ENCODE measurements around the gene PLAC9.

PLAC9 gene

GRCh38 chr10:80164596-80164995, 32.1 kb downstream of the PLAC9 start:
- no peak overlapping the region for H3K9ac ChIP-seq (ENCODE audit: low read length)
- no peak overlapping the region for H3K27ac ChIP-seq (ENCODE audit: low read length)
- no peaks in the 10 kb centered on the region for H3K27me3 ChIP-seq (ENCODE audit: control insufficient read depth, insufficient read depth, low read length)
- no peaks in the 10 kb centered on the region for H3K36me3 ChIP-seq (ENCODE audit: control insufficient read depth, low read depth, low read length)
- no peak overlapping the region for H3K4me3 ChIP-seq (ENCODE audit: low read length)
- peaks cover 7% of the 10 kb centered on the region for H3K4me1 ChIP-seq (ENCODE audit: control insufficient read depth, low read depth, low read length)
- H3K9me3 ChIP-seq (ENCODE audit: control insufficient read depth, low read depth, low read length), result no peaks in the 10 kb centered on the region

- no peak overlapping the region for H3K4me3 ChIP-seq (ENCODE audit: low read length)
- H3K4me1 ChIP-seq (ENCODE audit: control insufficient read depth, low read depth, low read length), result peaks cover 7% of the 10 kb centered on the region
- no peak overlapping the region for H3K9ac ChIP-seq (ENCODE audit: low read length)
- no peaks in the 10 kb centered on the region for H3K9me3 ChIP-seq (ENCODE audit: control insufficient read depth, low read depth, low read length)
- H3K27ac ChIP-seq (ENCODE audit: low read length), result no peak overlapping the region
- H3K27me3 ChIP-seq (ENCODE audit: control insufficient read depth, insufficient read depth, low read length), result no peaks in the 10 kb centered on the region
- no peaks in the 10 kb centered on the region for H3K36me3 ChIP-seq (ENCODE audit: control insufficient read depth, low read depth, low read length)
Observed at GRCh38 chr10:80165173-80165572, 32.6 kb downstream of the PLAC9 start.

GRCh38 chr10:80166581-80167470, 34.3 kb downstream of the PLAC9 start:
- Histone ChIP-seq H3K36me3 (ENCODE audit: control insufficient read depth, low read depth, low read length) (no peaks in the 10 kb centered on the region), H3K9ac (ENCODE audit: low read length) (no peak overlapping the region), H3K4me1 (ENCODE audit: control insufficient read depth, low read depth, low read length) (peaks cover 7% of the 10 kb centered on the region)

GRCh38 chr10:80167471-80168161, 35.1 kb downstream of the PLAC9 start:
- Histone ChIP-seq H3K36me3 (ENCODE audit: control insufficient read depth, low read depth, low read length) (no peaks in the 10 kb centered on the region), H3K4me3 (ENCODE audit: low read length) (no peak overlapping the region), H3K27ac (ENCODE audit: low read length) (no peak overlapping the region), H3K27me3 (ENCODE audit: control insufficient read depth, insufficient read depth, low read length) (no peaks in the 10 kb centered on the region), H3K9me3 (ENCODE audit: control insufficient read depth, low read depth, low read length) (no peaks in the 10 kb centered on the region), H3K9ac (ENCODE audit: low read length) (no peak overlapping the region), H3K4me1 (ENCODE audit: control insufficient read depth, low read depth, low read length) (peaks cover 7% of the 10 kb centered on the region)

More at GRCh38 chr10:80166581-80167470, 34.3 kb downstream of the PLAC9 start:
- Histone ChIP-seq H3K27ac (ENCODE audit: low read length) (no peak overlapping the region), H3K4me3 (ENCODE audit: low read length) (no peak overlapping the region), H3K27me3 (ENCODE audit: control insufficient read depth, insufficient read depth, low read length) (no peaks in the 10 kb centered on the region), H3K9me3 (ENCODE audit: control insufficient read depth, low read depth, low read length) (no peaks in the 10 kb centered on the region)

GRCh38 chr10:80168162-80168511, 35.6 kb downstream of the PLAC9 start:
- no peak overlapping the region for H3K4me3 ChIP-seq (ENCODE audit: low read length)
- no peak overlapping the region for H3K9ac ChIP-seq (ENCODE audit: low read length)
- no peaks in the 10 kb centered on the region for H3K36me3 ChIP-seq (ENCODE audit: control insufficient read depth, low read depth, low read length)
- no peak overlapping the region for H3K27ac ChIP-seq (ENCODE audit: low read length)
- H3K9me3 ChIP-seq (ENCODE audit: control insufficient read depth, low read depth, low read length), result no peaks in the 10 kb centered on the region
- no peaks in the 10 kb centered on the region for H3K27me3 ChIP-seq (ENCODE audit: control insufficient read depth, insufficient read depth, low read length)
- H3K4me1 ChIP-seq (ENCODE audit: control insufficient read depth, low read depth, low read length), result peaks cover 7% of the 10 kb centered on the region

- Histone ChIP-seq H3K36me3 (ENCODE audit: control insufficient read depth, low read depth, low read length) (no peaks in the 10 kb centered on the region), H3K27ac (ENCODE audit: low read length) (no peak overlapping the region), H3K9me3 (ENCODE audit: control insufficient read depth, low read depth, low read length) (no peaks in the 10 kb centered on the region), H3K27me3 (ENCODE audit: control insufficient read depth, insufficient read depth, low read length) (no peaks in the 10 kb centered on the region), H3K4me3 (ENCODE audit: low read length) (no peak overlapping the region), H3K9ac (ENCODE audit: low read length) (no peak overlapping the region), H3K4me1 (ENCODE audit: control insufficient read depth, low read depth, low read length) (peaks cover 7% of the 10 kb centered on the region)
Observed at GRCh38 chr10:80168679-80169380, 36.3 kb downstream of the PLAC9 start.

GRCh38 chr10:80170026-80170425, 37.5 kb downstream of the PLAC9 start:
- H3K36me3 ChIP-seq (ENCODE audit: control insufficient read depth, low read depth, low read length), result no peaks in the 10 kb centered on the region
- peaks cover 7% of the 10 kb centered on the region for H3K4me1 ChIP-seq (ENCODE audit: control insufficient read depth, low read depth, low read length)
- H3K27me3 ChIP-seq (ENCODE audit: control insufficient read depth, insufficient read depth, low read length), result no peaks in the 10 kb centered on the region
- H3K9me3 ChIP-seq (ENCODE audit: control insufficient read depth, low read depth, low read length), result no peaks in the 10 kb centered on the region
- H3K27ac ChIP-seq (ENCODE audit: low read length), result no peak overlapping the region
- no peak overlapping the region for H3K4me3 ChIP-seq (ENCODE audit: low read length)
- no peak overlapping the region for H3K9ac ChIP-seq (ENCODE audit: low read length)

GRCh38 chr10:80170641-80171040, 38.1 kb downstream of the PLAC9 start:
- Histone ChIP-seq H3K9ac (ENCODE audit: low read length) (no peak overlapping the region), H3K9me3 (ENCODE audit: control insufficient read depth, low read depth, low read length) (no peaks in the 10 kb centered on the region), H3K27me3 (ENCODE audit: control insufficient read depth, insufficient read depth, low read length) (no peaks in the 10 kb centered on the region), H3K27ac (ENCODE audit: low read length) (no peak overlapping the region), H3K4me3 (ENCODE audit: low read length) (no peak overlapping the region), H3K36me3 (ENCODE audit: control insufficient read depth, low read depth, low read length) (no peaks in the 10 kb centered on the region), H3K4me1 (ENCODE audit: control insufficient read depth, low read depth, low read length) (peaks cover 7% of the 10 kb centered on the region)

- Histone ChIP-seq H3K27ac (ENCODE audit: low read length) (no peak overlapping the region), H3K4me1 (ENCODE audit: control insufficient read depth, low read depth, low read length) (peaks cover 7% of the 10 kb centered on the region), H3K9me3 (ENCODE audit: control insufficient read depth, low read depth, low read length) (no peaks in the 10 kb centered on the region), H3K36me3 (ENCODE audit: control insufficient read depth, low read depth, low read length) (no peaks in the 10 kb centered on the region), H3K4me3 (ENCODE audit: low read length) (no peak overlapping the region), H3K9ac (ENCODE audit: low read length) (no peak overlapping the region), H3K27me3 (ENCODE audit: control insufficient read depth, insufficient read depth, low read length) (no peaks in the 10 kb centered on the region)
Observed at GRCh38 chr10:80171248-80171660, 38.7 kb downstream of the PLAC9 start.

GRCh38 chr10:80172896-80173295, 40.4 kb downstream of the PLAC9 start:
- H3K4me3 ChIP-seq (ENCODE audit: low read length), result no peak overlapping the region
- no peaks in the 10 kb centered on the region for H3K9me3 ChIP-seq (ENCODE audit: control insufficient read depth, low read depth, low read length)
- no peaks in the 10 kb centered on the region for H3K27me3 ChIP-seq (ENCODE audit: control insufficient read depth, insufficient read depth, low read length)
- no peak overlapping the region for H3K27ac ChIP-seq (ENCODE audit: low read length)
- no peaks in the 10 kb centered on the region for H3K36me3 ChIP-seq (ENCODE audit: control insufficient read depth, low read depth, low read length)
- no peak overlapping the region for H3K9ac ChIP-seq (ENCODE audit: low read length)
- H3K4me1 ChIP-seq (ENCODE audit: control insufficient read depth, low read depth, low read length), result peaks cover 7% of the 10 kb centered on the region

- H3K27ac ChIP-seq (ENCODE audit: low read length), result no peak overlapping the region
- no peaks in the 10 kb centered on the region for H3K27me3 ChIP-seq (ENCODE audit: control insufficient read depth, insufficient read depth, low read length)
- no peaks in the 10 kb centered on the region for H3K9me3 ChIP-seq (ENCODE audit: control insufficient read depth, low read depth, low read length)
- no peak overlapping the region for H3K9ac ChIP-seq (ENCODE audit: low read length)
- H3K4me3 ChIP-seq (ENCODE audit: low read length), result no peak overlapping the region
- peaks cover 7% of the 10 kb centered on the region for H3K4me1 ChIP-seq (ENCODE audit: control insufficient read depth, low read depth, low read length)
- no peaks in the 10 kb centered on the region for H3K36me3 ChIP-seq (ENCODE audit: control insufficient read depth, low read depth, low read length)
Observed at GRCh38 chr10:80173466-80173865, 40.9 kb downstream of the PLAC9 start.
